NCI-H2029 treated with DMSO at 0.1 percent for 48 hours (cell line): ENCODE data around the gene LCN12.
"Not testable (repeated sequence)": the region's sequence is repeated elsewhere in the genome, so short reads cannot be mapped to it uniquely, and the experiment has no call there.

Experiments
- DNase-seq: peaks from one replicate; lab custom pipeline; 2025; lab: John Stamatoyannopoulos, UW

Gene LCN12

GRCh38 chr9:136991993-136992818, 40.1 kb downstream of the LCN12 start, which contains the start of gene PAXX:
PAXX (plus strand) TSS chr9:136992422; CDS start chr9:136992444, 22 bp downstream.
- DNase-seq: peak; percentile 31

- DNase-seq: no peak
Observed at GRCh38 chr9:136992819-136993369, 40.8 kb downstream of the LCN12 start.

GRCh38 chr9:136994180-136994887, 42.3 kb downstream of the LCN12 start:
- DNase-seq: no peak

- DNase-seq: no peak
Observed at GRCh38 chr9:136994888-136995230, 42.8 kb downstream of the LCN12 start.

- DNase-seq: no peak
Observed at GRCh38 chr9:136995362-136995761, 43.3 kb downstream of the LCN12 start.

GRCh38 chr9:136995772-136996311, 43.8 kb downstream of the LCN12 start:
- peak; percentile 58 for DNase-seq

- DNase-seq: no peak
Observed at GRCh38 chr9:136996361-136997292, 44.6 kb downstream of the LCN12 start, which contains the start of gene CLIC3. CLIC3 (minus strand) TSS chr9:136996568; CDS start chr9:136996543, 25 bp downstream.

- no peak for DNase-seq
Observed at GRCh38 chr9:136997371-136997770, 45.3 kb downstream of the LCN12 start.

- DNase-seq: no peak
Observed at GRCh38 chr9:136997830-136998234, 45.8 kb downstream of the LCN12 start.

GRCh38 chr9:137000177-137000930, 48.3 kb downstream of the LCN12 start:
- DNase-seq: no peak

- no peak for DNase-seq
Observed at GRCh38 chr9:137001857-137002645, 50.0 kb downstream of the LCN12 start.

GRCh38 chr9:137002646-137003041, 50.6 kb downstream of the LCN12 start:
- DNase-seq: no peak

GRCh38 chr9:137004285-137004684, 52.2 kb downstream of the LCN12 start:
- DNase-seq: not testable (repeated sequence)
